Activated CD8-positive, alpha-beta T cell treated with anti-CD3 and anti-CD28 coated beads for 36 hours (primary cell): ENCODE data around the gene TMEM169. TPM values are rescaled to one million over a fixed set of nuclear protein-coding genes. Genes with fewer than 3 reads are reported as not detected.

Experiments
- ATAC-seq: fragments of 200-7000 bp; cut with Tn5 transposase; one replicate; pipeline ENCODE4 v1.10.0; 2021; ENCODE audit warnings: mild to moderate bottlenecking, moderate library complexity
- CTCF ChIA-PET: fragments of 350-600 bp; sonication (Branson Sonifier 250); formaldehyde crosslinking; loops from one replicate; lab custom pipeline; 2021; ENCODE audit warnings: antibody characterized with exemption; lab: Charles Lee
- POLR2A ChIA-PET: fragments of 350-600 bp; sonication (Branson Sonifier 250); formaldehyde crosslinking; loops from one replicate; lab custom pipeline; 2021; ENCODE audit warnings: antibody characterized with exemption; lab: Charles Lee
- DNase-seq: peaks from one replicate; pipeline ENCODE4 v3.0.0-alpha.2; 2020
- H3K27ac Mint-ChIP-seq: one replicate; pipeline ENCODE4 v1.8.0; 2021; ENCODE audit warnings: mild to moderate bottlenecking, mixed read lengths
- H3K27me3 Mint-ChIP-seq: one replicate; pipeline ENCODE4 v1.8.0; 2021; ENCODE audit warnings: mixed read lengths
- H3K36me3 Mint-ChIP-seq: one replicate; pipeline ENCODE4 v1.8.0; 2021; ENCODE audit warnings: low read depth, mixed read lengths
- H3K4me1 Mint-ChIP-seq: one replicate; pipeline ENCODE4 v1.8.0; 2021; ENCODE audit warnings: low read depth, mixed read lengths
- H3K4me3 Mint-ChIP-seq: one replicate; pipeline ENCODE4 v1.8.0; 2021; ENCODE audit warnings: mild to moderate bottlenecking, moderate library complexity, mixed read lengths
- H3K9me3 Mint-ChIP-seq: one replicate; pipeline ENCODE4 v1.8.0; 2021; ENCODE audit warnings: mixed read lengths
- intact Hi-C: fragments of 100-400 bp; cut with micrococcal nuclease; formaldehyde crosslinking; loops from one replicate; pipeline ENCODE4 v1.10.0; 2022
- total RNA-seq, 2 experiments: library from RNA; stranded (reverse); gene quantifications; one replicate each; pipeline ENCODE4 v1.2.3, GENCODE V29; 2021
- TF ChIP-seq, protein P1 (sequence below): fragments of 200-600 bp; IDR thresholded peaks from one replicate; pipeline ENCODE4 v1.8.0; 2022; ENCODE audit warnings: antibody characterized with exemption, mild to moderate bottlenecking

Gene TMEM169
- total RNA-seq, 2 experiments from 2014 or later: 0.76 to 0.83 TPM

DNA sequence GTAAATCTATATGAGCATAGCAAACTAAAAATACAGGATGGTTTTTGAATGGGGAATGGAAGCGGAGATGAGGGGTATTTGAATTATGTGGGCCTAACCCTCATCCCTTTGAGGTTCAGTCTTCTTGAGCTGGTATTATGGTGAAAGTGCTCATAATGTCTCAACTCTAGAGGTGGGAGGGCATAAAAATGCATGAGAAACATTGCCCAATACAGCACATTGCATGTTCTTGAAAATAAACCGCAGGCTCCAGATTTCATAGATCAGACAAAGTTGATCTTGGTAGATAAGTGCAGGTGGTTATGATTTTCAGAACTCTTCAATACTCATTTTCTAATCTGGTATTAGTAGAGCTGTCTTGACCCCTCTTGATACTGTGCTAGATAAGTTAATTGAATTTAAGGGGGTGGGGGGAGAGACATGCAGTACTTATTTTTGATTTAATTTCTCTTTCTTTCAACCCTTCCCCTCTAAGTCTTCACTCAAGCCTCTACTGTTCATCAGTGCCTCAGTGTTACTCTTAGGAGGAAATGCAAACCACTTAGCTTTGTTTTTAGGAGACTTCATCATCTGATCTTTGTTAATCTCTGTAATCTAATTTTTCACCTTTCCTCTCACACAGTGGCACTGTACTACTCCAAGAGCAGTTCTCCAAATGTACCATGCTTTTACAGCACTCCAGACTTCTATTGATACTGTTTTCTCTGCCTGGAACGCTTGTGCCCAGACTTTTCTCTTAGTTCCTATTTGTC lies 49.6 kb downstream of the TMEM169 start:
- ChIA-PET POLR2A (interaction anchor here (1.0 to 2.1 kb wide), 4 partner anchors 10 to 22 kb away, joined by 4 to 10 read pairs (median 4); partner anchors contain the start of gene XRCC5), CTCF (interaction anchor here (0.9 to 2.5 kb wide), 6 partner anchors 9 to 66 kb away, joined by 3 to 18 read pairs (median 8); no protein-coding TSS in a partner anchor)
- no peak overlapping the region for H3K4me3 Mint-ChIP-seq
- intact Hi-C loops: no loop called here
- H3K27ac Mint-ChIP-seq: peak overlapping the region; percentile 84
- H3K36me3 Mint-ChIP-seq: peaks cover 73% of the 10 kb centered on the region
- TF ChIP-seq, protein P1, sequence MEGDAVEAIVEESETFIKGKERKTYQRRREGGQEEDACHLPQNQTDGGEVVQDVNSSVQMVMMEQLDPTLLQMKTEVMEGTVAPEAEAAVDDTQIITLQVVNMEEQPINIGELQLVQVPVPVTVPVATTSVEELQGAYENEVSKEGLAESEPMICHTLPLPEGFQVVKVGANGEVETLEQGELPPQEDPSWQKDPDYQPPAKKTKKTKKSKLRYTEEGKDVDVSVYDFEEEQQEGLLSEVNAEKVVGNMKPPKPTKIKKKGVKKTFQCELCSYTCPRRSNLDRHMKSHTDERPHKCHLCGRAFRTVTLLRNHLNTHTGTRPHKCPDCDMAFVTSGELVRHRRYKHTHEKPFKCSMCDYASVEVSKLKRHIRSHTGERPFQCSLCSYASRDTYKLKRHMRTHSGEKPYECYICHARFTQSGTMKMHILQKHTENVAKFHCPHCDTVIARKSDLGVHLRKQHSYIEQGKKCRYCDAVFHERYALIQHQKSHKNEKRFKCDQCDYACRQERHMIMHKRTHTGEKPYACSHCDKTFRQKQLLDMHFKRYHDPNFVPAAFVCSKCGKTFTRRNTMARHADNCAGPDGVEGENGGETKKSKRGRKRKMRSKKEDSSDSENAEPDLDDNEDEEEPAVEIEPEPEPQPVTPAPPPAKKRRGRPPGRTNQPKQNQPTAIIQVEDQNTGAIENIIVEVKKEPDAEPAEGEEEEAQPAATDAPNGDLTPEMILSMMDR: no peak
- no peaks in the 10 kb centered on the region for H3K9me3 Mint-ChIP-seq
- H3K4me1 Mint-ChIP-seq: peaks cover 68% of the 10 kb centered on the region
- DNase-seq (no peak), ATAC-seq (no peak)
- H3K27me3 Mint-ChIP-seq: no peaks in the 10 kb centered on the region

DNA sequence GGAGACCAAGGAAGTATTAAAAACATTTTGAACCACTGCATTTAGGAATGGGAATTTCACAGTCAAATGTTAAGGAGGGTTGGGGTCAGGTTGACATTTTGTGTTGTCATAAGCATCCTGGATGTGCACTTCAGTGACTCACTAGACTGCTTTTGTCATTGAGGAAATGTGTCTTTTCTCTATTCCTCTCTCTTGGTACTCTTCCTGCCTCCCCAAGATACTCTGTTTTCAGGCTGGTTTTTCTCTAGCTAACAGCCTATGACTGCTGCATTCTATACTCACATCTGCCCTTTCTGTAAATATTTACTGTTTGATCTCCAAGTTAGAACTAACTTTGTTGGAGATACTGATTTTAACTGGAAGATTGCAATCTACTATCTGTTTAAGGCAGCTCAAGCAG lies 50.9 kb downstream of the TMEM169 start:
- Mint-ChIP-seq H3K9me3 (no peaks in the 10 kb centered on the region), H3K36me3 (peaks cover 74% of the 10 kb centered on the region), H3K27me3 (no peaks in the 10 kb centered on the region), H3K4me3 (no peak overlapping the region), H3K27ac (peak overlapping the region; percentile 84), H3K4me1 (peaks cover 66% of the 10 kb centered on the region)
- ChIA-PET POLR2A (interaction anchor here (1.2 to 1.3 kb wide), 2 partner anchors 9 to 22 kb away, joined by 3 to 4 read pairs; no protein-coding TSS in a partner anchor), CTCF (interaction anchor here (1.1 to 1.5 kb wide), 4 partner anchors 8 to 99 kb away, joined by 3 to 5 read pairs (median 4); no protein-coding TSS in a partner anchor)
- no peak for ATAC-seq
- TF ChIP-seq, protein P1: no peak
- DNase-seq: no peak
- intact Hi-C loops: no loop called here

DNA sequence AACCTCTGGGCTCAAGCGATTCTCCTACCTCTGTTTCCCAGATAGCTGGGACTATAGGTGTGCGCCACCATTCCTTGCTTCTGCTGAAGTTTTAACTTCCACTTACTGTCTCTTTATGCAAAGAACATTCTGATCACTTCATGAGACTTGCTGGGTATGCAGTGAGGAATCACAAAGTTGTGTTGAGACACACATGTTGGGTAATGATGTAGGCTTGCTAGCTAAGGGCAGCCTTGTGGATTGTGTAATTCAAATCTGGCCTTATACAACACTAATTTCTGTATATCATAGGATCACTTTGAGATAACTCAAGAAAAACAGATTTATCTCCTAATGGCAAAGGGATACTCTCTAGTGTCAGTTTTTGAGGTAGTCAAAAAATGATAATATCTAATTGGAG lies 51.7 kb downstream of the TMEM169 start:
- peaks cover 68% of the 10 kb centered on the region for H3K4me1 Mint-ChIP-seq
- ATAC-seq (no peak), DNase-seq (no peak)
- no peak overlapping the region for H3K4me3 Mint-ChIP-seq
- H3K27me3 Mint-ChIP-seq: no peaks in the 10 kb centered on the region
- peaks cover 76% of the 10 kb centered on the region for H3K36me3 Mint-ChIP-seq
- CTCF ChIA-PET: interaction anchor here (0.9 to 1.5 kb wide), 6 partner anchors 9 to 110 kb away, joined by 3 to 5 read pairs (median 4); no protein-coding TSS in a partner anchor
- H3K27ac Mint-ChIP-seq: peak overlapping the region; percentile 34
- intact Hi-C loops: no loop called here
- no peaks in the 10 kb centered on the region for H3K9me3 Mint-ChIP-seq
- POLR2A ChIA-PET: interaction anchor here (0.8 to 1.3 kb wide), 4 partner anchors 8 to 101 kb away, joined by 3 to 4 read pairs (median 3); no protein-coding TSS in a partner anchor
- TF ChIP-seq, protein P1: no peak

DNA sequence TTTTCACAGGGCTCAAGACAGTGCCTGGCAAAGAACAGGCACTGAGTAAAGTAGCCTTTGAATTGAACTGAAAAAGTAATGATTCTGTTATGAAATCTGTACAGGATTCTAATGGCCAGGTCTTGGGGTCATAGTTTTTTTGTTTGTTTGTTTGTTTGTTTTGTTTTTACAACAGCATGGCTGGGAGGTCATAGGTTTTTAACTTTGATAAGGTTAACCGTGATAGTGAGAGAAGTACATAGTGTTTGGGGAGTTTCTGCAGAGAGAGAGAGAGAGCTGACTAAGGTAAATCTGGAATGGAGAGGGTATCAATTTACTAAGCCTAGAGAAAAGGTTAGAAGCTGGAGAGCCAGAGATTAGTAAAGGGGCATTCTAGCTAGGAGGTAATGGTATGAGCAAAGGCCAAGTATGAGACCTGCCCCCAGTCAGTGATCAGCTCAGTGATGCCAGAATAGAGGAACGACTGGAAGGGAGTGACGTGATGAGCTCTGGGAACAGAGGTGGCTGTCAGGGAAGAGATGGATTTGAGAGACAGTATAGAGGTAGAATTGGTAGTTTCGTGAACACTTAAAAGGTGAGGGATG lies 53.3 kb downstream of the TMEM169 start:
- H3K27me3 Mint-ChIP-seq: no peaks in the 10 kb centered on the region
- peak overlapping the region; percentile 78 for H3K27ac Mint-ChIP-seq
- ChIA-PET POLR2A (interaction anchor here (0.6 kb wide), 1 partner anchor 29 kb away, joined by 3 read pairs; no protein-coding TSS in a partner anchor), CTCF (interaction anchor here (0.7 kb wide), 1 partner anchor 25 kb away, joined by 3 read pairs; no protein-coding TSS in a partner anchor)
- intact Hi-C loops: no loop called here
- H3K36me3 Mint-ChIP-seq: peaks cover 76% of the 10 kb centered on the region
- ATAC-seq (no peak), DNase-seq (no peak)
- H3K4me1 Mint-ChIP-seq: peaks cover 67% of the 10 kb centered on the region
- H3K4me3 Mint-ChIP-seq: no peak overlapping the region
- TF ChIP-seq, protein P1: no peak
- no peaks in the 10 kb centered on the region for H3K9me3 Mint-ChIP-seq
